IPS-NIHi7 (cell line): ENCODE results near the gene ALDH2.
"Not testable (repeated sequence)": the region's sequence is repeated elsewhere in the genome, so short reads cannot be mapped to it uniquely, and the experiment has no call there.

ENCODE experiments used
- DNase-seq: peaks from one replicate; pipeline ENCODE4 v3.0.0; 2012; ENCODE audit warnings: mixed read lengths; ENCODE audit errors: extremely low spot score

ALDH2 gene

GRCh38 chr12:111826316-111826715, 59.6 kb downstream of the ALDH2 start:
- no peak for DNase-seq

GRCh38 chr12:111826992-111827391, 60.3 kb downstream of the ALDH2 start:
- no peak for DNase-seq

GRCh38 chr12:111827907-111828306, 61.2 kb downstream of the ALDH2 start:
- DNase-seq: no peak

GRCh38 chr12:111828338-111828979, 61.7 kb downstream of the ALDH2 start:
- no peak for DNase-seq

GRCh38 chr12:111829635-111830034, 62.9 kb downstream of the ALDH2 start:
- DNase-seq: not testable (repeated sequence)

GRCh38 chr12:111834740-111835386, 68.1 kb downstream of the ALDH2 start:
- DNase-seq: not testable (repeated sequence)

GRCh38 chr12:111835531-111836181, 68.9 kb downstream of the ALDH2 start:
- DNase-seq: not testable (repeated sequence)

- no peak for DNase-seq
Observed at GRCh38 chr12:111838353-111838752, 71.6 kb downstream of the ALDH2 start.

- DNase-seq: no peak
Observed at GRCh38 chr12:111840807-111841206, 74.1 kb downstream of the ALDH2 start.

GRCh38 chr12:111841236-111841749, 74.6 kb downstream of the ALDH2 start:
- DNase-seq: no peak

- peak; percentile 98 for DNase-seq
Observed at GRCh38 chr12:111841750-111842555, 75.2 kb downstream of the ALDH2 start, which contains the start of gene MAPKAPK5. MAPKAPK5 (plus strand) TSS chr12:111842228; CDS start chr12:111842734, 506 bp downstream.

GRCh38 chr12:111842556-111843396, 76.0 kb downstream of the ALDH2 start:
- peak; percentile 31 for DNase-seq

- no peak for DNase-seq
Observed at GRCh38 chr12:111846016-111846415, 79.3 kb downstream of the ALDH2 start.

- no peak for DNase-seq
Observed at GRCh38 chr12:111850526-111850925, 83.8 kb downstream of the ALDH2 start.

- DNase-seq: no peak
Observed at GRCh38 chr12:111858186-111858585, 91.5 kb downstream of the ALDH2 start.

- no peak for DNase-seq
Observed at GRCh38 chr12:111858778-111859177, 92.0 kb downstream of the ALDH2 start.

- no peak for DNase-seq
Observed at GRCh38 chr12:111864913-111865312, 98.2 kb downstream of the ALDH2 start.
